ENCODE data around the gene SCN1B. TPM values are rescaled to one million over a fixed set of nuclear protein-coding genes. Genes with fewer than 3 reads are reported as not detected.
A peak's percentile ranks its signal among the peaks of the same experiment; 100 is the strongest.

SCN1B gene
- 1 to 10 TPM in 2 of 4 donors, under 1 TPM in 1, not detected in 1; 0.26 to 5.9 (median 1.2) TPM for total RNA-seq

- Histone ChIP-seq H3K4me3 (peak within 1 kb of the TSS; percentile 32 to 76 (median 52)), H3K36me3 (peaks cover 0 to 35% (median 6%) of the 10 kb centered on the region in 3 donors), H3K9me3 (no peaks in the 10 kb centered on the region), H3K27me3 (peaks cover 0 to 43% (median 0%) of the 10 kb centered on the region in 4 donors), H3K4me1 (peaks cover 6 to 29% (median 16%) of the 10 kb centered on the region in 3 donors), H3K27ac (peak within 1 kb of the TSS in 3 of 4 donors; percentile 16 to 78 (median 76))
- TF ChIP-seq POLR2A (IDR thresholded peaks at IDR 0.05) (no peak), CTCF (IDR thresholded peaks at IDR 0.05) (no peak)
- no peak for DNase-seq
- no CpG with 5 or more reads among the region's 118 CpGs for WGBS, 2 donors
- intact Hi-C loops (cut with DNase I), result no loop called here
These were observed at the start of gene SCN1B for GRCh38 chr19:35030257-35031071. TSS of gene SCN1B (plus strand) at chr19:35030470. CDS start at chr19:35030821, 351 bp downstream.

GRCh38 chr19:34982275-34982674 is 48.0 kb upstream of the SCN1B start:
- no peak for TF ChIP-seq CTCF (IDR thresholded peaks at IDR 0.05)
- TF ChIP-seq POLR2A (IDR thresholded peaks at IDR 0.05), result no peak
- WGBS, 2 donors, result 69 to 70% methylated on average over 5 of the region's 5 CpGs
- H3K36me3 ChIP-seq, result no peaks in the 10 kb centered on the region

GRCh38 chr19:34983786-34984185 is 46.5 kb upstream of the SCN1B start:
- TF ChIP-seq CTCF (IDR thresholded peaks at IDR 0.05) (no peak), POLR2A (IDR thresholded peaks at IDR 0.05) (no peak)
- intact Hi-C loops (cut with DNase I), result no loop called here
- H3K4me3 ChIP-seq, result no peak overlapping the region
- WGBS, 2 donors, result 70 to 93% methylated on average over 4 of the region's 4 CpGs
- H3K36me3 ChIP-seq, result no peaks in the 10 kb centered on the region
- H3K27ac ChIP-seq, result no peak overlapping the region
- H3K4me1 ChIP-seq, result peaks cover 0 to 12% (median 0%) of the 10 kb centered on the region in 3 donors
- no peaks in the 10 kb centered on the region for H3K27me3 ChIP-seq
- H3K9me3 ChIP-seq, result no peaks in the 10 kb centered on the region
- no peak for DNase-seq

More at GRCh38 chr19:34982275-34982674, 48.0 kb upstream of the SCN1B start:
- no peak for DNase-seq
- intact Hi-C loops (cut with DNase I), result no loop called here
- Histone ChIP-seq H3K4me3 (no peak overlapping the region), H3K4me1 (peaks cover 0 to 12% (median 0%) of the 10 kb centered on the region in 3 donors), H3K9me3 (peaks cover 0 to 2% (median 0%) of the 10 kb centered on the region in 3 donors), H3K27me3 (no peaks in the 10 kb centered on the region), H3K27ac (no peak overlapping the region)

GRCh38 chr19:34984287-34984686 is 46.0 kb upstream of the SCN1B start:
- Histone ChIP-seq H3K27me3 (no peaks in the 10 kb centered on the region), H3K4me3 (no peak overlapping the region), H3K27ac (no peak overlapping the region), H3K9me3 (no peaks in the 10 kb centered on the region), H3K4me1 (peaks cover 0 to 12% (median 0%) of the 10 kb centered on the region in 3 donors), H3K36me3 (no peaks in the 10 kb centered on the region)
- no peak for DNase-seq
- TF ChIP-seq POLR2A (IDR thresholded peaks at IDR 0.05) (no peak), CTCF (IDR thresholded peaks at IDR 0.05) (no peak)
- intact Hi-C loops (cut with DNase I), result no loop called here
- WGBS, 2 donors, result 66 to 84% methylated on average over 3 of the region's 3 CpGs
